SK-N-SH (cell line): ENCODE results near the gene BOK. TPM values are rescaled to one million over a fixed set of nuclear protein-coding genes. Genes with fewer than 3 reads are reported as not detected.

Experiments used
- CTCF ChIA-PET: fragments of 300-600, 350-600 bp; formaldehyde crosslinking; extraction: SDS; loops from one replicate; lab custom pipeline; 2021; lab: Yijun Ruan, JAX
- POLR2A ChIA-PET: fragments of 350-600 bp; sonication (Branson Sonifier 250); formaldehyde crosslinking; extraction: SDS; loops from one replicate; lab custom pipeline; 2020; ENCODE audit warnings: antibody characterized with exemption, inconsistent platforms; lab: Yijun Ruan, JAX
- DNase-seq: peaks from one replicate; pipeline ENCODE4 v3.0.0; 2012
- H2AFZ ChIP-seq: fragments of 200-600 bp; sonication (generic); 2 replicates; pipeline ENCODE4 v1.8.1; 2016; ENCODE audit warnings: antibody characterized with exemption, mild to moderate bottlenecking, low read depth
- H3F3A ChIP-seq: fragments of 200-600 bp; sonication (generic); replicated peaks from 2 replicates; pipeline ENCODE3; 2016; ENCODE audit warnings: antibody characterized with exemption, mild to moderate bottlenecking; ENCODE audit not compliant: insufficient read depth
- H3K27ac ChIP-seq, 2 experiments: fragments of 200-500 bp in 1 of 2; fragments of 200-600 bp in 1 of 2; sonication (Bioruptor generic) in 1 of 2; sonication (generic), shearing (Covaris generic) in 1 of 2; 2 replicates each; pipeline versions ENCODE4 v1.5.1 to v1.6.1; 2014 to 2016; ENCODE audit warnings: low read depth in 2 of 2, inconsistent platforms in 1 of 2, low read length in 1 of 2, mild to moderate bottlenecking in 1 of 2, mixed read lengths in 1 of 2
- H3K27me3 ChIP-seq: fragments of 200-600 bp; sonication (generic), shearing (Covaris generic); 2 replicates; pipeline ENCODE4 v1.6.1; 2016; ENCODE audit warnings: mixed run types; ENCODE audit not compliant: insufficient read depth
- H3K36me3 ChIP-seq, 2 experiments: fragments of 200-500 bp in 1 of 2; fragments of 200-600 bp in 1 of 2; sonication (Bioruptor generic) in 1 of 2; sonication (generic) in 1 of 2; replicated peaks in 1 of 2; 2 replicates each; pipeline versions ENCODE3 to v1.5.1; 2014 to 2016; ENCODE audit warnings: low read length in 1 of 2, mild to moderate bottlenecking in 1 of 2; ENCODE audit not compliant: insufficient read depth in 2 of 2, control insufficient read depth in 1 of 2
- H3K4me1 ChIP-seq, 2 experiments: fragments of 200-500 bp in 1 of 2; fragments of 200-600 bp in 1 of 2; sonication (Bioruptor generic) in 1 of 2; sonication (generic), shearing (Covaris generic) in 1 of 2; 2 replicates each; pipeline versions ENCODE4 v1.5.1 to v1.6.1; 2014 to 2016; ENCODE audit warnings: low read depth in 1 of 2, low read length in 1 of 2, mixed run types in 1 of 2; ENCODE audit not compliant: insufficient read depth in 2 of 2, control insufficient read depth in 1 of 2
- H3K4me2 ChIP-seq: fragments of 200-600 bp; sonication (generic), shearing (Covaris generic); 2 replicates; pipeline ENCODE4 v1.6.1; 2017; ENCODE audit warnings: mixed run types
- H3K4me3 ChIP-seq, 2 experiments: fragments of 200-500 bp in 1 of 2; fragments of 200-600 bp in 1 of 2; sonication (Bioruptor generic) in 1 of 2; sonication (generic), shearing (Covaris generic) in 1 of 2; 2 replicates each; pipeline versions ENCODE4 v1.5.1 to v1.8.1; 2014 to 2016; ENCODE audit warnings: low read depth in 2 of 2, inconsistent platforms in 1 of 2, low read length in 1 of 2, mild to moderate bottlenecking in 1 of 2, mixed read lengths in 1 of 2, moderate library complexity in 1 of 2
- H3K79me2 ChIP-seq: fragments of 200-600 bp; sonication (generic); 2 replicates; pipeline ENCODE4 v1.8.1; 2017; ENCODE audit warnings: mild to moderate bottlenecking; ENCODE audit not compliant: insufficient read depth
- H3K9ac ChIP-seq: fragments of 200-600 bp; sonication (generic); 2 replicates; pipeline ENCODE4 v1.6.1; 2017; ENCODE audit warnings: mixed run types
- H3K9me2 ChIP-seq: fragments of 200-600 bp; sonication (generic); 2 replicates; pipeline ENCODE4 v1.6.1; 2017; ENCODE audit warnings: mixed run types
- H3K9me3 ChIP-seq: fragments of 200-600 bp; sonication (generic); 2 replicates; pipeline ENCODE4 v1.6.1; 2017; ENCODE audit warnings: mixed run types, mild to moderate bottlenecking, moderate library complexity
- H4K20me1 ChIP-seq: fragments of 200-600 bp; sonication (generic); 2 replicates; pipeline ENCODE4 v1.6.1; 2017; ENCODE audit warnings: mild to moderate bottlenecking, mixed run types; ENCODE audit not compliant: insufficient read depth
- CHD2 ChIP-seq: fragments of 150-350 bp; IDR thresholded peaks from 2 replicates; pipeline ENCODE4 v1.6.1; 2018; ENCODE audit warnings: low read length; ENCODE audit not compliant: partially characterized antibody
- EP300 ChIP-seq, 2 experiments: IDR thresholded peaks; 2 replicates each; pipeline versions ENCODE4 v1.4.0 to v1.6.1; 2012; ENCODE audit warnings: borderline replicate concordance in 1 of 2, low read depth in 1 of 2, low read length in 1 of 2
- EZH2phosphoT487 ChIP-seq: fragments of 200-600 bp; sonication (generic); IDR thresholded peaks from 2 replicates; pipeline ENCODE4 v1.6.1; 2017; ENCODE audit warnings: low read depth, mixed run types, mild to moderate bottlenecking, antibody characterized with exemption, moderate library complexity, borderline replicate concordance
- GABPA ChIP-seq: IDR thresholded peaks from 2 replicates; pipeline ENCODE4 v1.4.0; 2012; ENCODE audit warnings: low read depth, mild to moderate bottlenecking
- GATA2 ChIP-seq: sonication (generic); formaldehyde crosslinking; IDR thresholded peaks from 2 replicates; pipeline ENCODE4 v1.5.0; 2020; ENCODE audit warnings: mild to moderate bottlenecking, missing genetic modification reagents
- JUND ChIP-seq: IDR thresholded peaks from 2 replicates; pipeline ENCODE4 v1.4.0; 2012
- RAD21 ChIP-seq: IDR thresholded peaks from 2 replicates; pipeline ENCODE4 v1.6.1; 2012; ENCODE audit warnings: mild to moderate bottlenecking, low read length
- RCOR1 ChIP-seq: fragments of 150-350 bp; IDR thresholded peaks from 2 replicates; pipeline ENCODE4 v1.6.1; 2017; ENCODE audit warnings: antibody characterized with exemption, low read length
- SIN3A ChIP-seq: IDR thresholded peaks from 2 replicates; pipeline ENCODE4 v1.6.1; 2012; ENCODE audit warnings: low read depth, mild to moderate bottlenecking, low read length, moderate library complexity, borderline replicate concordance
- TAF1 ChIP-seq: IDR thresholded peaks from 2 replicates; pipeline ENCODE4 v1.6.1; 2012; ENCODE audit warnings: low read depth, mild to moderate bottlenecking, low read length, moderate library complexity, borderline replicate concordance
- TCF12 ChIP-seq: IDR thresholded peaks from 2 replicates; pipeline ENCODE4 v1.4.0; 2012
- YY1 ChIP-seq: IDR thresholded peaks from 2 replicates; pipeline ENCODE4 v1.4.0; 2012; ENCODE audit warnings: low read depth, mild to moderate bottlenecking
- WGBS: methylation state at CpG from one replicate; pipeline ENCODE4 v1.1.6; 2017; ENCODE audit warnings: low lambda C conversion rate; 5-methylcytosine and 5-hydroxymethylcytosine counted together
- polyA plus RNA-seq, 3 experiments: library from polyadenylated mRNA; depleted of rRNA; stranded (reverse); fragments of >200 nt; gene quantifications; 2 replicates each; pipeline ENCODE4 v1.2.3, GENCODE V29; 2012
- TF ChIP-seq, protein P1 (sequence below): fragments of 200-600 bp; sonication (generic); IDR thresholded peaks from 2 replicates; pipeline ENCODE4 v1.6.1; 2017; ENCODE audit warnings: antibody characterized with exemption, mild to moderate bottlenecking, moderate library complexity
- TF ChIP-seq, protein P2 (sequence below): IDR thresholded peaks from 2 replicates; pipeline ENCODE4 v1.4.0; 2012; ENCODE audit warnings: low read depth, borderline replicate concordance
- TF ChIP-seq, protein P3 (sequence below): IDR thresholded peaks from 2 replicates; pipeline ENCODE4 v1.4.0; 2012; ENCODE audit warnings: low read depth, borderline replicate concordance
- TF ChIP-seq, protein P4 (sequence below): IDR thresholded peaks from 2 replicates; pipeline ENCODE4 v1.4.0; 2012; ENCODE audit warnings: low read depth
- TF ChIP-seq, protein P5 (sequence below): fragments of 150-350 bp; IDR thresholded peaks from 2 replicates; pipeline ENCODE4 v1.6.1; 2017; ENCODE audit warnings: antibody characterized with exemption, low read length, low read depth, borderline replicate concordance
- TF ChIP-seq, protein P6 (sequence below): fragments of 150-350 bp; IDR thresholded peaks from 2 replicates; pipeline ENCODE4 v1.6.1; 2016; ENCODE audit warnings: mild to moderate bottlenecking, low read depth, low read length

Gene BOK, protein sequence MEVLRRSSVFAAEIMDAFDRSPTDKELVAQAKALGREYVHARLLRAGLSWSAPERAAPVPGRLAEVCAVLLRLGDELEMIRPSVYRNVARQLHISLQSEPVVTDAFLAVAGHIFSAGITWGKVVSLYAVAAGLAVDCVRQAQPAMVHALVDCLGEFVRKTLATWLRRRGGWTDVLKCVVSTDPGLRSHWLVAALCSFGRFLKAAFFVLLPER
- 1.7 and 1.9 TPM in 2 replicates for polyA plus RNA-seq (2012; rRNA removed)
- polyA plus RNA-seq (2012; cell fraction: cytosol; rRNA removed): 0.62 and 1.3 TPM in 2 replicates
- polyA plus RNA-seq (2012; cell fraction: nucleus; rRNA removed): 2.8 and 3.1 TPM in 2 replicates

DNA sequence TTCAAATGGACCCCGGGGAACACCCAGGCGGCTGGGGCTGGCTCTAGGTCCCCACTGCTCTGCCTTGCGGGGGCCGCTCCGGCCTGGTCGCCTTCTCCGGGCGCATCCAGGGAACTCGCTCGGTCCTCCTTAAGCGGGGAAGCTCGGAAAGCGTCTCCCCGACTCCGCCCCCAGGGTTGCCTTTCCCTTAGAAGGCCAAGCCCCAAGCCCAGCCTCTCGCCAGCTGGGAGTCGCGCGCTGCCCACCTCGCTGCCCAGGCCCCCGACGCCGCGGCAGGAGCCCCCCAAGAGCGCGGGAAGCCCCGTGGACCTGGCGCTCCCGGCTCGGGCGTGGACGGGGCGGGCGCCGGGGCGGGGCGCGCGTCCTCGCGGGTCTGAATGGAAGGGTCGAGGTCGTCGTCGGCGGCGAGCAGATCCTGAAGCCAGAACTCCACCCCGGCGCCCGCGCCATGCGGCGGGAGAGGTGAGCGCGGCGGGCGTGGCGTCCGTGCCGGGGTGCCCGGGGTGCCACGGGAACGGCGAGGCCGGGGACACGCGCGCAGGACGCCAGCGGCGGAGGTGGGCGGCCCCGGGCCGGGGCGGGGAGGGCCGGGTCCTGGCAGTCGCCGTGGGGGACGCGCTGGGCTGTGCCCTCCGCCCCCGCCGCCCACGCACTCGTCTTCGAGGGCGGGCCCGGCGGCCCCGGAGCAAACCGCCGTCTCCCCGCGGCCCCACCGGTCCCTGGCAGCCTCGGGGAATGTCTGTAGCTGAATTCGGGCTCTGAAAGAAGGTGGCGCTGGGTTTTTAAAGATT, at the start of gene BOK:
TSS of gene BOK (plus strand) at position 214 of the 791 bp plus-strand sequence. CDS start 739 bp downstream, outside the sequence.
- POLR2A ChIA-PET: no interaction called here
- Histone ChIP-seq H3K27me3 (peaks cover 8% of the 10 kb centered on the region; the same call in 1 of the 2 replicates), H3K9me3 (peaks cover 12% of the 10 kb centered on the region; the same call in 1 of the 2 replicates)
- TF ChIP-seq SIN3A (no peak), RAD21 (no peak), EZH2phosphoT487 (no peak), TCF12 (no peak), JUND (no peak), YY1 (no peak), GATA2 (CRISPR knock-in tag) (no peak), EP300 (IDR thresholded peaks at IDR 0.05; ENCODE audit: borderline replicate concordance in 1 of 2, low read depth in 1 of 2, low read length in 1 of 2) (no peak), TAF1 (no peak), GABPA (no peak), CHD2 (no peak), RCOR1 (no peak)
- TF ChIP-seq, protein P1, sequence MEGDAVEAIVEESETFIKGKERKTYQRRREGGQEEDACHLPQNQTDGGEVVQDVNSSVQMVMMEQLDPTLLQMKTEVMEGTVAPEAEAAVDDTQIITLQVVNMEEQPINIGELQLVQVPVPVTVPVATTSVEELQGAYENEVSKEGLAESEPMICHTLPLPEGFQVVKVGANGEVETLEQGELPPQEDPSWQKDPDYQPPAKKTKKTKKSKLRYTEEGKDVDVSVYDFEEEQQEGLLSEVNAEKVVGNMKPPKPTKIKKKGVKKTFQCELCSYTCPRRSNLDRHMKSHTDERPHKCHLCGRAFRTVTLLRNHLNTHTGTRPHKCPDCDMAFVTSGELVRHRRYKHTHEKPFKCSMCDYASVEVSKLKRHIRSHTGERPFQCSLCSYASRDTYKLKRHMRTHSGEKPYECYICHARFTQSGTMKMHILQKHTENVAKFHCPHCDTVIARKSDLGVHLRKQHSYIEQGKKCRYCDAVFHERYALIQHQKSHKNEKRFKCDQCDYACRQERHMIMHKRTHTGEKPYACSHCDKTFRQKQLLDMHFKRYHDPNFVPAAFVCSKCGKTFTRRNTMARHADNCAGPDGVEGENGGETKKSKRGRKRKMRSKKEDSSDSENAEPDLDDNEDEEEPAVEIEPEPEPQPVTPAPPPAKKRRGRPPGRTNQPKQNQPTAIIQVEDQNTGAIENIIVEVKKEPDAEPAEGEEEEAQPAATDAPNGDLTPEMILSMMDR: no peak
- TF ChIP-seq, protein P2, sequence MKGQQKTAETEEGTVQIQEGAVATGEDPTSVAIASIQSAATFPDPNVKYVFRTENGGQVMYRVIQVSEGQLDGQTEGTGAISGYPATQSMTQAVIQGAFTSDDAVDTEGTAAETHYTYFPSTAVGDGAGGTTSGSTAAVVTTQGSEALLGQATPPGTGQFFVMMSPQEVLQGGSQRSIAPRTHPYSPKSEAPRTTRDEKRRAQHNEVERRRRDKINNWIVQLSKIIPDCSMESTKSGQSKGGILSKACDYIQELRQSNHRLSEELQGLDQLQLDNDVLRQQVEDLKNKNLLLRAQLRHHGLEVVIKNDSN: no peak
- TF ChIP-seq, protein P3, sequence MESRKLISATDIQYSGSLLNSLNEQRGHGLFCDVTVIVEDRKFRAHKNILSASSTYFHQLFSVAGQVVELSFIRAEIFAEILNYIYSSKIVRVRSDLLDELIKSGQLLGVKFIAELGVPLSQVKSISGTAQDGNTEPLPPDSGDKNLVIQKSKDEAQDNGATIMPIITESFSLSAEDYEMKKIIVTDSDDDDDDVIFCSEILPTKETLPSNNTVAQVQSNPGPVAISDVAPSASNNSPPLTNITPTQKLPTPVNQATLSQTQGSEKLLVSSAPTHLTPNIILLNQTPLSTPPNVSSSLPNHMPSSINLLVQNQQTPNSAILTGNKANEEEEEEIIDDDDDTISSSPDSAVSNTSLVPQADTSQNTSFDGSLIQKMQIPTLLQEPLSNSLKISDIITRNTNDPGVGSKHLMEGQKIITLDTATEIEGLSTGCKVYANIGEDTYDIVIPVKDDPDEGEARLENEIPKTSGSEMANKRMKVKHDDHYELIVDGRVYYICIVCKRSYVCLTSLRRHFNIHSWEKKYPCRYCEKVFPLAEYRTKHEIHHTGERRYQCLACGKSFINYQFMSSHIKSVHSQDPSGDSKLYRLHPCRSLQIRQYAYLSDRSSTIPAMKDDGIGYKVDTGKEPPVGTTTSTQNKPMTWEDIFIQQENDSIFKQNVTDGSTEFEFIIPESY: no peak
- TF ChIP-seq, protein P4, sequence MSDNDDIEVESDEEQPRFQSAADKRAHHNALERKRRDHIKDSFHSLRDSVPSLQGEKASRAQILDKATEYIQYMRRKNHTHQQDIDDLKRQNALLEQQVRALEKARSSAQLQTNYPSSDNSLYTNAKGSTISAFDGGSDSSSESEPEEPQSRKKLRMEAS: no peak
- TF ChIP-seq, protein P5, sequence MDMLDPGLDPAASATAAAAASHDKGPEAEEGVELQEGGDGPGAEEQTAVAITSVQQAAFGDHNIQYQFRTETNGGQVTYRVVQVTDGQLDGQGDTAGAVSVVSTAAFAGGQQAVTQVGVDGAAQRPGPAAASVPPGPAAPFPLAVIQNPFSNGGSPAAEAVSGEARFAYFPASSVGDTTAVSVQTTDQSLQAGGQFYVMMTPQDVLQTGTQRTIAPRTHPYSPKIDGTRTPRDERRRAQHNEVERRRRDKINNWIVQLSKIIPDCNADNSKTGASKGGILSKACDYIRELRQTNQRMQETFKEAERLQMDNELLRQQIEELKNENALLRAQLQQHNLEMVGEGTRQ: no peak
- TF ChIP-seq, protein P6, sequence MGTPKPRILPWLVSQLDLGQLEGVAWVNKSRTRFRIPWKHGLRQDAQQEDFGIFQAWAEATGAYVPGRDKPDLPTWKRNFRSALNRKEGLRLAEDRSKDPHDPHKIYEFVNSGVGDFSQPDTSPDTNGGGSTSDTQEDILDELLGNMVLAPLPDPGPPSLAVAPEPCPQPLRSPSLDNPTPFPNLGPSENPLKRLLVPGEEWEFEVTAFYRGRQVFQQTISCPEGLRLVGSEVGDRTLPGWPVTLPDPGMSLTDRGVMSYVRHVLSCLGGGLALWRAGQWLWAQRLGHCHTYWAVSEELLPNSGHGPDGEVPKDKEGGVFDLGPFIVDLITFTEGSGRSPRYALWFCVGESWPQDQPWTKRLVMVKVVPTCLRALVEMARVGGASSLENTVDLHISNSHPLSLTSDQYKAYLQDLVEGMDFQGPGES: no peak
- TF ChIP-seq, all 33 proteins: peak for 0
- Histone ChIP-seq H3F3A (no peaks in the 10 kb centered on the region), H3K4me2 (peak within 1 kb of the TSS; percentile 15; the same call in 1 of the 2 replicates), H3K4me1 (peaks cover 0 to 29% of the 10 kb centered on the region in 2 experiments; a peak in 1 of 4 replicates), H3K9ac (no peak within 1 kb of the TSS), H4K20me1 (no peaks in the 10 kb centered on the region), H3K9me2 (no peaks in the 10 kb centered on the region), H3K27ac (no peak within 1 kb of the TSS; a peak in 1 of 4 replicates), H3K79me2 (no peaks in the 10 kb centered on the region), H2AFZ (0 out of 2 replicates have a peak within 1 kb of the TSS, but pooled peaks have one; percentile 68), H3K4me3 (peak within 1 kb of the TSS; percentile 45 to 49; a peak in 3 of 4 replicates), H3K36me3 (no peaks in the 10 kb centered on the region)
- CTCF ChIA-PET: interaction anchor here (0.7 kb wide), 1 partner anchor 10 kb away, joined by 3 read pairs; no protein-coding TSS in a partner anchor
- DNase-seq: peak; percentile 65
- 2% methylated on average over 14 of the region's 98 CpGs for WGBS
